Measurements from ENCODE around the gene PLXNA4.

The PLXNA4 gene

GRCh38 chr7:132118641-132119040 is 457.6 kb downstream of the PLXNA4 start:
- DNase-seq (ENCODE audit: low read depth) = no peak
- TF ChIP-seq, protein P1, sequence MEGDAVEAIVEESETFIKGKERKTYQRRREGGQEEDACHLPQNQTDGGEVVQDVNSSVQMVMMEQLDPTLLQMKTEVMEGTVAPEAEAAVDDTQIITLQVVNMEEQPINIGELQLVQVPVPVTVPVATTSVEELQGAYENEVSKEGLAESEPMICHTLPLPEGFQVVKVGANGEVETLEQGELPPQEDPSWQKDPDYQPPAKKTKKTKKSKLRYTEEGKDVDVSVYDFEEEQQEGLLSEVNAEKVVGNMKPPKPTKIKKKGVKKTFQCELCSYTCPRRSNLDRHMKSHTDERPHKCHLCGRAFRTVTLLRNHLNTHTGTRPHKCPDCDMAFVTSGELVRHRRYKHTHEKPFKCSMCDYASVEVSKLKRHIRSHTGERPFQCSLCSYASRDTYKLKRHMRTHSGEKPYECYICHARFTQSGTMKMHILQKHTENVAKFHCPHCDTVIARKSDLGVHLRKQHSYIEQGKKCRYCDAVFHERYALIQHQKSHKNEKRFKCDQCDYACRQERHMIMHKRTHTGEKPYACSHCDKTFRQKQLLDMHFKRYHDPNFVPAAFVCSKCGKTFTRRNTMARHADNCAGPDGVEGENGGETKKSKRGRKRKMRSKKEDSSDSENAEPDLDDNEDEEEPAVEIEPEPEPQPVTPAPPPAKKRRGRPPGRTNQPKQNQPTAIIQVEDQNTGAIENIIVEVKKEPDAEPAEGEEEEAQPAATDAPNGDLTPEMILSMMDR (IDR thresholded peaks at IDR 0.05; ENCODE audit: insufficient read depth, low read depth, low read length, missing control alignments) = no peak
- no peak overlapping the region for H3K4me3 ChIP-seq (ENCODE audit: low read depth, low read length)

GRCh38 chr7:132117636-132118035 is 458.6 kb downstream of the PLXNA4 start:
- DNase-seq (ENCODE audit: low read depth) = no peak
- H3K4me3 ChIP-seq (ENCODE audit: low read depth, low read length) = no peak overlapping the region
- TF ChIP-seq, protein P1 (IDR thresholded peaks at IDR 0.05; ENCODE audit: insufficient read depth, low read depth, low read length, missing control alignments) = no peak

GRCh38 chr7:132117181-132117580 is 459.1 kb downstream of the PLXNA4 start:
- TF ChIP-seq, protein P1 (IDR thresholded peaks at IDR 0.05; ENCODE audit: insufficient read depth, low read depth, low read length, missing control alignments) = no peak
- no peak for DNase-seq (ENCODE audit: low read depth)
- H3K4me3 ChIP-seq (ENCODE audit: low read depth, low read length) = no peak overlapping the region

GRCh38 chr7:132116369-132116768 is 459.9 kb downstream of the PLXNA4 start:
- H3K4me3 ChIP-seq (ENCODE audit: low read depth, low read length) = no peak overlapping the region
- no peak for DNase-seq (ENCODE audit: low read depth)
- TF ChIP-seq, protein P1 (IDR thresholded peaks at IDR 0.05; ENCODE audit: insufficient read depth, low read depth, low read length, missing control alignments) = no peak

DNA sequence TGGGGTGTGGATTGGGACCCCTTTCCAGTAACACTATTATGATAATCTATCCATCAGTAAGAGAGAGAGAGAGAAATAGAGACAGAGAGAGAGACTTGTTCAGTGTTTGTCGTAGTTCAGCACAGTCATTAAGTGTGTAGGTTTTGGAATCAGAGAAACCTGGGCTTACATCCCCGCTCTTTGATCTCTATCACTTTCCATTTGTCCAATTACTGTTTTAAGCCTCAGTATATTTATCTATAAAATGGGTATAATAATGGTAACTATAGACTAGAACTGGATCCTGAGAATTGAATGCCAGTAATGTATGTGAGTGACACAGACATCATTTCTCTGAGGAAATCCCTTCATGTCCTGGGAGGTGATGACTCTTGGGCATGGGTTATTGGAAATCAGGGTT is 460.5 kb downstream of the PLXNA4 start:
- no peak overlapping the region for H3K4me3 ChIP-seq (ENCODE audit: low read depth, low read length)
- TF ChIP-seq, protein P1 (IDR thresholded peaks at IDR 0.05; ENCODE audit: insufficient read depth, low read depth, low read length, missing control alignments) = no peak

DNA sequence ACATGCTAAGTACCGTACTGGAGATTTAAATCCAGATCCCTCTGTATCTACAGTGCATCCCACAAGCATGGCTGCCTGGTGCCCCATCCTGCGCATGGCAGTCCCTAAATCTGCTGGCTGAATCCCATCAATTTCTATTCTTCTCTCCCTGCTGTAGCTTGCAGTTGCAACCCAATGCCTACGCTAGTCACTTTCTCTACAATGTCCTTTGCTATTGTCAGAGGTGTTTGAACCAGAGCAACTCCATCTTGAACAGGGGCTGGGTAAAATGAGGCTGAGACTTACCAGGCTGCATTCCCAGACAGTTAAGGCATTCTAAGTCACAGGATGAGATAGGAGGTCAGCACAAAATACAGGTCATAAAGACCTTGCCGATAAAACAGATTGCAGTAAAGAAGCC is 461.2 kb downstream of the PLXNA4 start:
- DNase-seq (ENCODE audit: low read depth) = no peak
- H3K4me3 ChIP-seq (ENCODE audit: low read depth, low read length) = no peak overlapping the region
- TF ChIP-seq, protein P1 (IDR thresholded peaks at IDR 0.05; ENCODE audit: insufficient read depth, low read depth, low read length, missing control alignments) = no peak

More for the DNA sequence above, 460.5 kb downstream of the PLXNA4 start:
- DNase-seq (ENCODE audit: low read depth) = no peak

- H3K4me3 ChIP-seq (ENCODE audit: low read depth, low read length) = no peak overlapping the region
- no peak for DNase-seq (ENCODE audit: low read depth)
- TF ChIP-seq, protein P1 (IDR thresholded peaks at IDR 0.05; ENCODE audit: insufficient read depth, low read depth, low read length, missing control alignments) = no peak
Measured at GRCh38 chr7:132114411-132114810, 461.9 kb downstream of the PLXNA4 start.

Data from GM12865 (cell line).